Caco-2 (cell line): Measurements from ENCODE around the gene NDST1. TPM values are rescaled to one million over a fixed set of nuclear protein-coding genes. Genes with fewer than 3 reads are reported as not detected.

ENCODE experiments used
- BruUV-seq: library from RNA; stranded (reverse); fragments of 400-500 nt; replicated peaks from 2 replicates; lab custom pipeline; 2021; lab: Mats Ljungman, UMichigan
- CTCF ChIA-PET: fragments of 300-600 bp; sonication (Branson Sonifier 250); formaldehyde crosslinking; loops from one replicate; lab custom pipeline; 2022; ENCODE audit warnings: antibody characterized with exemption; lab: Charles Lee
- POLR2A ChIA-PET: fragments of 300-600 bp; sonication (Branson Sonifier 250); formaldehyde crosslinking; loops from one replicate; lab custom pipeline; 2022; ENCODE audit warnings: antibody characterized with exemption; lab: Charles Lee
- DNase-seq, 2 experiments: peaks; one replicate each; pipeline versions ENCODE4 v3.0.0 to v3.0.0-alpha.2; 2020 to 2022
- H3K27me3 ChIP-seq: replicated peaks from 2 replicates; pipeline ENCODE4 v1.6.0; 2011; ENCODE audit warnings: low read length; ENCODE audit not compliant: control insufficient read depth, insufficient read depth
- H3K36me3 ChIP-seq: 2 replicates; pipeline ENCODE4 v1.5.1; 2011; ENCODE audit warnings: low read length; ENCODE audit not compliant: control insufficient read depth, insufficient read depth
- H3K4me1 ChIP-seq: fragments of 250-450 bp; sonication (Bioruptor Pico); 2 replicates; pipeline ENCODE4 v1.5.1; 2020; ENCODE audit warnings: mild to moderate bottlenecking
- H3K4me3 ChIP-seq: 2 replicates; pipeline ENCODE4 v1.5.1; 2011; ENCODE audit warnings: low read depth, mild to moderate bottlenecking, control low read depth, low read length
- H3K9me3 ChIP-seq: fragments of 250-450 bp; sonication (Bioruptor Pico); 2 replicates; pipeline ENCODE4 v1.5.1; 2020; ENCODE audit warnings: mild to moderate bottlenecking, moderate library complexity
- H3K27ac Mint-ChIP-seq: one replicate; pipeline ENCODE4 v1.8.0; 2022; ENCODE audit warnings: mixed read lengths; ENCODE audit not compliant: unreplicated experiment
- H3K27me3 Mint-ChIP-seq: one replicate; pipeline ENCODE4 v1.8.0; 2022; ENCODE audit warnings: mixed read lengths; ENCODE audit not compliant: insufficient read depth, unreplicated experiment
- H3K36me3 Mint-ChIP-seq: one replicate; pipeline ENCODE4 v1.8.0; 2022; ENCODE audit warnings: mild to moderate bottlenecking, mixed read lengths; ENCODE audit not compliant: insufficient read depth, unreplicated experiment
- H3K4me1 Mint-ChIP-seq: one replicate; pipeline ENCODE4 v1.8.0; 2022; ENCODE audit warnings: low read depth, mixed read lengths; ENCODE audit not compliant: unreplicated experiment
- H3K4me3 Mint-ChIP-seq: one replicate; pipeline ENCODE4 v1.8.0; 2022; ENCODE audit warnings: mild to moderate bottlenecking, moderate library complexity, mixed read lengths; ENCODE audit not compliant: unreplicated experiment
- H3K9me3 Mint-ChIP-seq: one replicate; pipeline ENCODE4 v1.8.0; 2022; ENCODE audit warnings: mixed read lengths; ENCODE audit not compliant: unreplicated experiment
- intact Hi-C: fragments of 100-400 bp; cut with micrococcal nuclease; formaldehyde crosslinking; loops from one replicate; pipeline ENCODE4 v1.10.0; 2022; ENCODE audit not compliant: unreplicated experiment
- total RNA-seq: library from RNA; stranded (reverse); gene quantifications from 2 replicates; pipeline ENCODE4 v1.2.3, GENCODE V29; 2022
- TF ChIP-seq, protein P1 (sequence below), 2 experiments: fragments of 200-600 bp in 1 of 2; IDR thresholded peaks; 1 replicate in 1 of 2; 2 replicates in 1 of 2; pipeline versions ENCODE4 v1.5.1 to v1.8.0; 2011 to 2022; ENCODE audit warnings: antibody characterized with exemption in 1 of 2, control low read depth in 1 of 2, inconsistent platforms in 1 of 2, low read depth in 1 of 2, low read length in 1 of 2, mild to moderate bottlenecking in 1 of 2, moderate library complexity in 1 of 2; ENCODE audit not compliant: insufficient read depth in 1 of 2, severe bottlenecking in 1 of 2, unreplicated experiment in 1 of 2

Gene NDST1
- total RNA-seq, 1 experiment from 2014 or later = 110 TPM

DNA sequence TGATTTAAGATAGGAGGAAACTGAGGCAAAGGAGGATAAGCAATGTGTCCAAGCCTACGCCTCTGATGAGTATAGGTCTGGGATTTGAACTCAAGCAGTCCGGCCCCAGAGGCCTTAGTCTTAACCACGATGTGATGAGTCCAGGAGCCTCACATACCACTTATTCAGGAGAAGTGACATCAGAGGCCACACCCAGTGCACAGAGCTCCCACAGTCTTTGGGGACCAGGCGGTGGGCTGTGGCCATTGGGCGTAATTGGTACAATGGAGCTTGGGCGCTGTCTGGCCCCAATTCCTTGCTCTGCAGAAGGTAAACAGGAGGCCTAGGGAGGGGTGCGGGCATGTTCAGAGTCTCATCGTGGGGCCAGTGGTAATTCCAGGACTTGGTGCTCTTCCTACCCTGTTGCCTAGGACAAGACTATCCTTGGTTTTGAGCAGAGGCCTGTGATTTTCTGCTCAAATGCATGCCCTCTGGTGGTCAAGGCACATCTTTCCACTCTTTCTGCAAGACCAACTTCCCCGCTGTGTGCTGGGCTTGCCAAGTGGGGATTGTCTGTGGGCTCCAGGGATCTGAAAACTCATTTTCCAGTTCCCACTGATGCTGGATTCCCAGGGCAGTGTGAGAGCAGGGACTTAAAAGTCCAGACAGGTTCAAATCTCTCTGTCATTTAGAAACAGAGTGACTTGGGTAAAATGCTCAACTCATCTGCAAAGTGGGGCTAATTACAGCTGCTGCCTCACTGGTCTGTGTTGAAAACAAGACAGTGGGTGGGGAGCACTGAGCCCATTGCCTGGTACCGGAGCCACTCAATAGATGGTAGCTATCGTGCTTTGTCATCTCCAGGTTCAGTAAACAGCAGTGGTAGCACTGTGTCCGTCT is 15.8 kb downstream of the NDST1 start:
- TF ChIP-seq, protein P1, sequence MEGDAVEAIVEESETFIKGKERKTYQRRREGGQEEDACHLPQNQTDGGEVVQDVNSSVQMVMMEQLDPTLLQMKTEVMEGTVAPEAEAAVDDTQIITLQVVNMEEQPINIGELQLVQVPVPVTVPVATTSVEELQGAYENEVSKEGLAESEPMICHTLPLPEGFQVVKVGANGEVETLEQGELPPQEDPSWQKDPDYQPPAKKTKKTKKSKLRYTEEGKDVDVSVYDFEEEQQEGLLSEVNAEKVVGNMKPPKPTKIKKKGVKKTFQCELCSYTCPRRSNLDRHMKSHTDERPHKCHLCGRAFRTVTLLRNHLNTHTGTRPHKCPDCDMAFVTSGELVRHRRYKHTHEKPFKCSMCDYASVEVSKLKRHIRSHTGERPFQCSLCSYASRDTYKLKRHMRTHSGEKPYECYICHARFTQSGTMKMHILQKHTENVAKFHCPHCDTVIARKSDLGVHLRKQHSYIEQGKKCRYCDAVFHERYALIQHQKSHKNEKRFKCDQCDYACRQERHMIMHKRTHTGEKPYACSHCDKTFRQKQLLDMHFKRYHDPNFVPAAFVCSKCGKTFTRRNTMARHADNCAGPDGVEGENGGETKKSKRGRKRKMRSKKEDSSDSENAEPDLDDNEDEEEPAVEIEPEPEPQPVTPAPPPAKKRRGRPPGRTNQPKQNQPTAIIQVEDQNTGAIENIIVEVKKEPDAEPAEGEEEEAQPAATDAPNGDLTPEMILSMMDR (IDR thresholded peaks at IDR 0.05; ENCODE audit: insufficient read depth in 1 of 2, low read depth in 1 of 2, low read length in 1 of 2, severe bottlenecking in 1 of 2, unreplicated experiment in 1 of 2) = peak; percentile 65 to 70
- no TSS peak for BruUV-seq
- Histone ChIP-seq H3K9me3 (no peaks in the 10 kb centered on the region), H3K4me3 (no peak overlapping the region), H3K36me3 (peaks cover 10% of the 10 kb centered on the region), H3K27me3 (no peaks in the 10 kb centered on the region), H3K4me1 (peaks cover 38% of the 10 kb centered on the region)
- peaks cover 65% of the 10 kb centered on the region for H3K36me3 Mint-ChIP-seq
- peak overlapping the region; percentile 51 for H3K4me3 Mint-ChIP-seq
- ChIA-PET CTCF (interaction anchor here (1.2 to 3.4 kb wide), 3 partner anchors 12 to 65 kb away, joined by 4 to 28 read pairs (median 24); no protein-coding TSS in a partner anchor), POLR2A (interaction anchor here (0.6 kb wide), 1 partner anchor 19 kb away, joined by 6 read pairs; no protein-coding TSS in a partner anchor)
- peak overlapping the region; percentile 63 for H3K27ac Mint-ChIP-seq
- H3K9me3 Mint-ChIP-seq = no peaks in the 10 kb centered on the region
- peaks cover 59% of the 10 kb centered on the region for H3K4me1 Mint-ChIP-seq
- no peaks in the 10 kb centered on the region for H3K27me3 Mint-ChIP-seq
- intact Hi-C loops = loop anchor here (1.0 kb wide), 3 partner anchors 19 to 64 kb away; no protein-coding TSS in a partner anchor
- DNase-seq = peak; percentile 69

DNA sequence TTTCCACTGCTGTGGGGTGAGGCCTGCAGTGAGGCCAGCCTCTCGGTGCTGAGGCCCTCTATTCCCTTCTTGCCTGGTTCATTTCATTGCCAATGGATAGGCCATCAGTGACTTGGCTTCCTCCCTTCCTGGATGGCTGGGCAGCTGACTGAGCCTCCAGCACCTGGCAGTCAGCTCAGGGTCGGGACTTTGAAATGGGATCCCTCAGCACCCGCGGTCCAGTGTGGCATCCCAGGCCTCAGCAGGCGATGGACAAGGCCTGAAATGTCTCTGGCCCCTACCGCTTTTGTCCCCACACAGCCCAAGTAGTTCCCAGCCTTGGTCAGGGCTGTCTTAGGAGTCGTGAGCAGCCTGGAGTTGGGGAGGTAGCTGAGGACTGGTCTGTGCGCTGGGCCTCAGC is 17.2 kb downstream of the NDST1 start:
- POLR2A ChIA-PET = no interaction called here
- H3K27ac Mint-ChIP-seq = no peak overlapping the region
- TF ChIP-seq, protein P1 (IDR thresholded peaks at IDR 0.05; ENCODE audit: insufficient read depth in 1 of 2, low read depth in 1 of 2, low read length in 1 of 2, severe bottlenecking in 1 of 2, unreplicated experiment in 1 of 2) = no peak

DNA sequence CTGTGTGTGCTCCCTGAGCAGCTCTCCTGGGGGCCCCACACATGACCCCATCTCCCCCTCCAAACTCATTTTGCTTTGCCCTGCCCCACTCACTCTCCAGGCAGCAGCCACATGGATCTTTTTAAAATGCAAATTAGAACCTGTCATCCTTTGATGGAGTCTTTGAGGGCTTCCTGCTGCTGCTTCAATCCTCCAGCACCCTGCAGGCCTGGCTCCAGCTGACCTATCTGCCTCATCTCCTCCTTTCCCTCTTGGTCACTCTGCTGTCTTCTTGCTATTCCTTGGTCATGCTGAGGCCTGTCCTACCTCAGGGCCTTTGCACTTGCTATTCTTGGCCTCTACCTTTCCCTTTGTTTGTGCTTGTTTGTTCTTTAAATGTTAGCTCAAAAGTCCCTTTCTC is 17.9 kb downstream of the NDST1 start:
- ChIA-PET POLR2A (no interaction called here), CTCF (no interaction called here)
- no peak overlapping the region for H3K4me3 ChIP-seq
- no TSS peak for BruUV-seq
- intact Hi-C loops = no loop called here
- no peaks in the 10 kb centered on the region for H3K9me3 Mint-ChIP-seq
- peaks cover 49% of the 10 kb centered on the region for H3K4me1 Mint-ChIP-seq
- H3K4me3 Mint-ChIP-seq = no peak overlapping the region
- no peaks in the 10 kb centered on the region for H3K27me3 ChIP-seq
- peaks cover 31% of the 10 kb centered on the region for H3K4me1 ChIP-seq
- no peaks in the 10 kb centered on the region for H3K9me3 ChIP-seq
- H3K36me3 ChIP-seq = peaks cover 10% of the 10 kb centered on the region
- H3K27me3 Mint-ChIP-seq = no peaks in the 10 kb centered on the region
- H3K27ac Mint-ChIP-seq = peak overlapping the region; percentile 30
- DNase-seq = no peak
- TF ChIP-seq, protein P1 (IDR thresholded peaks at IDR 0.05; ENCODE audit: insufficient read depth in 1 of 2, low read depth in 1 of 2, low read length in 1 of 2, severe bottlenecking in 1 of 2, unreplicated experiment in 1 of 2) = no peak
- peaks cover 64% of the 10 kb centered on the region for H3K36me3 Mint-ChIP-seq

More for the DNA sequence above, 17.2 kb downstream of the NDST1 start:
- H3K36me3 Mint-ChIP-seq = peaks cover 64% of the 10 kb centered on the region
- Histone ChIP-seq H3K27me3 (no peaks in the 10 kb centered on the region), H3K9me3 (no peaks in the 10 kb centered on the region), H3K4me3 (no peak overlapping the region), H3K36me3 (peaks cover 10% of the 10 kb centered on the region), H3K4me1 (peaks cover 37% of the 10 kb centered on the region)
- no peaks in the 10 kb centered on the region for H3K27me3 Mint-ChIP-seq
- CTCF ChIA-PET = interaction anchor here (1.2 to 3.4 kb wide), 2 partner anchors 51 to 67 kb away, joined by 4 to 28 read pairs; no protein-coding TSS in a partner anchor
- H3K4me1 Mint-ChIP-seq = peaks cover 55% of the 10 kb centered on the region
- no TSS peak for BruUV-seq
- H3K9me3 Mint-ChIP-seq = no peaks in the 10 kb centered on the region
- H3K4me3 Mint-ChIP-seq = no peak overlapping the region
- intact Hi-C loops = no loop called here
- DNase-seq = no peak
